Germinal center (tissue), 1 donor: Measurements from ENCODE around the gene CFAP57.
A peak's percentile ranks its signal among the peaks of the same experiment; 100 is the strongest.

ENCODE experiments used
- DNase-seq: peaks from one replicate; pipeline ENCODE4 v3.0.0; 2012; ENCODE audit warnings: mixed read lengths, low spot score

CFAP57 gene

DNA sequence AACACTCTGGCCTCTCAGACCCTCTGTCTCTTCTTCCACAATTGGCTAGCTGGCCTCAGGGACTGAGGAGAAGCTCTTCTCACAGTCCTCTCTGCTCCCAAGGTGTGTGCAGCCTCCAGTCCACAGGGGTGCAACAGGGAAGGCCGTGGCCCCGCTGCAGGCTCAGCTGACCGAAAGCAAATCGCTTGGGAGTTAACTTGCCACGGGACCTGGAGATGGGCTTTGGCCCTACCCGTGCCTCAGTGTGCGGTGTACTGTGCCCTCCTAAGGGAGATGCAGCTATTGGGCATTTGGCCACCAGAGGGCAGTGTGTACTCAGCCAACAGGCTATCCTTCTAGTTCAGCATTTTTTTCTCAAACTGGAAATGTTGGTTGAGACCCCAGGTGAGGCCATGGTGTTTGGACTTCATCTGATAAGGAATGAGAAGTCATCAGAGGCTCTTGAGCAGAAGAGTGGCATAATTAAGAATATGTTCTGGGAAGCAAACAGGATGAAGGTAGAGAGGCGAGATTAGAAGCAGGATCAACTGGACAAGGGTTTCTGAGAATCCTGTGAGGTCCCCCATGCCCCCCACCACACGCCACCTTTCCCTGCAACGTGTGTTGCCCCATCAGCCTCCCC is 55.1 kb downstream of the CFAP57 start:
- peak; percentile 79 for DNase-seq

- DNase-seq, result no peak
These were observed 58.0 kb downstream of the CFAP57 start for GRCh38 chr1:43229826-43230780.

DNA sequence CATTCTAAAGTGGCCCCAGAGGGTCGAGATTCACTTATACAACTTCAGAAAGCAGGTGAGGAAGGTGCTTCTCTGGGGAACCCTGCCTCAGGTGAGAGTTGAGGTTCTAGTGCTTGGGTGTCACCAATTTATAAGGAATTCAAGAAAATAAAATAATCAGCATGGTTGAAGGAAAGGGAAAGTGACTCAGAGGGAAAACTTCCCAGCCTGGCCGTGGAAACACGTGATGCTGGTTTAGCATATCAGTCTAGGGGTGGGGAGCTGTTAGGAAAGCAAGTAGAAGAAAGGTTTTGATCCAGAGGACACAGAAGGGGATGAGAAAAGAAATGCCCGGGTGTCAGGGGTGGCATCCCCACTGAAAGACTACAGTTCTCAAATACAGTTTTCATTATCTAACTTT is 59.9 kb downstream of the CFAP57 start:
- DNase-seq, result no peak

DNA sequence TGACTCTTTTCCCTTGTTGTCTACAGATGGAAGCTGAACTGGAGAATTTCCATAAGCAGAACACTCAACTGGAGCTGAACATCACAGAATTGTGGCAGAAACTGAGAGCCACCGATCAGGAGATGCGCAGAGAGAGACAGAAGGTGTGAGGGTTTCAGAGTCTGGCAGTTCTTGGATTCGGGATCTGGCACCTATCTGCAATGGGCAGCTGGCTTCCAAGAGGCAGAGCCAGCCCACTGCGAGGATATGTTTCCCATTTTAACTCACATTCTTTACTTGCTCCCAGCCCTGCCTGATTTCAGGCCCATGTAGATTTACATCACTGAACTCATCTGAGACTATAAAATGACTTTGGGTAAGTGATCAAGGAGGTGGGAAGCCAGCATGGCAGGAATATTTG is 60.4 kb downstream of the CFAP57 start:
- no peak for DNase-seq

- DNase-seq, result no peak
These were observed 61.5 kb downstream of the CFAP57 start for GRCh38 chr1:43233631-43234030.

DNA sequence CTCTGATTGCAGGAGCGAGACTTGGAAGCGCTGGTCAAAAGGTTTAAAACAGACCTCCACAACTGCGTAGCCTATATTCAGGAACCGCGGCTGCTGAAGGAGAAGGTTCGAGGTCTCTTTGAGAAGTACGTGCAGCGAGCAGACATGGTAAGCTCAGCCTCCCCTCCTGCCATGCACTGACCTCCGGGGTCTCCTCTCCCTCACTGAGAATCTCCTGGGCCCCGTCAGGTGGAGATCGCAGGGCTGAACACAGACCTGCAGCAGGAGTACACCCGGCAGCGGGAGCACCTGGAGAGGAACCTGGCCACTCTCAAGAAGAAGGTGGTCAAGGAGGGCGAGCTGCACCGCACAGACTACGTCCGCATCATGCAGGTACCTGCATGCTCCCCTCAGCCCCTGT is 62.1 kb downstream of the CFAP57 start:
- no peak for DNase-seq

DNA sequence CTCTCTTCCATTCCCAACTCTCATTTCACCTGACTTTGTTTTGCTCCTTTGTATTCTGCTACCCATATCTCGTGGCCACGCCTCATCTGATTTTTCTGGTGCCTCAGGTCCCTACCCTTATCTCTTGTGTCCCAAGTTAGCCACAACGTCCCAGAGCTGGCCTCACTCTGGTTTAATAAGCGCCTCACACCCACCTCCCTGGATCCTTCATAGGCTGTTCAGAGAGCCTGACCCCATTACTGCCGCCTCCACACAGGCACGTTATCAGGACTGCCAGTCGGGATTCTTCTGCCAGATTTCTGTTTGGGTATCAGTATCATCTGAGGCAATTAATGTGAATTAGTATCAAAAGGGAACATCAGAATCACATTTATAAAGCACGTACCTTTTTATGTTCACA is 62.9 kb downstream of the CFAP57 start:
- no peak for DNase-seq

DNA sequence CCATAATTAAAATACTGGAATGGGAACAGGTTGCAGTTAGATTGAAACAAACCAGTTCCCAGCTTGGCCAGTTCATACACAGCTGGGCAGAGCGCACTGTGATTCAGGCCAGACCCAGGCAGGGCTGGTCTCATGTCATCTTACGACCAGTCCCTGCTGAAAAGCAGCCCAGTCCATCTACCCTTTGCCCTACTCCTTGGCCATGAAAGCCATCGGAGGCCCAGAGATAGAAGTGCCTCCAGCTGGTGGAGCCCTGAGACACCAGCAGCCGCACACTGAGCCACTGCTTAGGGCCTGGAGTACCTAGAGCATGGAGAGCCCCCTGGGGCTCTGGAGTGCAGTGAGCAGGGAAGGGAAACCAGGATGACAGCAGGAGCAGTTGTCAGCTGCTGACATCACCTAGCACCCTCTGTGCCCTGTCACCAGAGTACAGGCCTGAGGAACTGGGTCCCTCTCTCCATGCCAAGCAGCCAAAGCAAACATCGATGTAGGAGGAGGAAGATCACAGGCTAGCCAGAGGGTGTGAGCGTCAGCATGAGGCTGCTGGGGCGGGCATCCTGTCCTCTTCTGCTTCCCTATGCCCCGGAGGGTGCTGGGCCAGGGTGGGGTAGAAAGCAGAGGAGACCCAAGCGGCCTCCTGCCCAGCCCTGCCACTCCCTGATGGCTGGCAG is 63.5 kb downstream of the CFAP57 start:
- DNase-seq, result no peak

- DNase-seq, result no peak
These were observed 65.0 kb downstream of the CFAP57 start for GRCh38 chr1:43237121-43237520.

GRCh38 chr1:43238085-43238484 is 66.0 kb downstream of the CFAP57 start:
- peak; percentile 48 for DNase-seq

DNA sequence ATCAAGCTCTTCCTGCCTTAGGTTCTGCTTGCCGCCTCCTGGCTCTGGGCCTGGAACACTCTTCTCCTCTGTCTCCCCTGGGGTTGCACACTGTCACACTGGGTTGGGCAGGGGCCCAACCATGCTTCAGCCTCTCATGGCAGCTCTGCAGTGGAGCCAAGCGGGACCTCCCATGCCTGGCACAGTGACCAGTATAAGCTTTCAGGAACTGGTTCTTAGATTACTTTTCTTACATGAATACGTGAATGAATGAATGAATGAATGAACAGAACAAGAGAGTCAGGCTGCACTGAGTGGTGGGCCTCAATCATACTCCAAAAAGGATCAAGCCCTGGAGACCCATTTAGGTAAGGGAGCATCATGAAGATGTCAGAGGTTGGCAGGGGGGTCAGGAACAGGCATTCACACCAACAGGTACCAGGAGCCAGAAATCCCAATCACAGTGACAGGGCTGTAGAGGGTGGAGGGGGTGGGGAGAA is 66.9 kb downstream of the CFAP57 start:
- DNase-seq, result peak; percentile 46

GRCh38 chr1:43239484-43239883 is 67.4 kb downstream of the CFAP57 start:
- peak; percentile 78 for DNase-seq

- DNase-seq, result no peak
These were observed 69.3 kb downstream of the CFAP57 start for GRCh38 chr1:43241413-43241836.

- no peak for DNase-seq
These were observed 71.2 kb downstream of the CFAP57 start for GRCh38 chr1:43243299-43243698.

DNA sequence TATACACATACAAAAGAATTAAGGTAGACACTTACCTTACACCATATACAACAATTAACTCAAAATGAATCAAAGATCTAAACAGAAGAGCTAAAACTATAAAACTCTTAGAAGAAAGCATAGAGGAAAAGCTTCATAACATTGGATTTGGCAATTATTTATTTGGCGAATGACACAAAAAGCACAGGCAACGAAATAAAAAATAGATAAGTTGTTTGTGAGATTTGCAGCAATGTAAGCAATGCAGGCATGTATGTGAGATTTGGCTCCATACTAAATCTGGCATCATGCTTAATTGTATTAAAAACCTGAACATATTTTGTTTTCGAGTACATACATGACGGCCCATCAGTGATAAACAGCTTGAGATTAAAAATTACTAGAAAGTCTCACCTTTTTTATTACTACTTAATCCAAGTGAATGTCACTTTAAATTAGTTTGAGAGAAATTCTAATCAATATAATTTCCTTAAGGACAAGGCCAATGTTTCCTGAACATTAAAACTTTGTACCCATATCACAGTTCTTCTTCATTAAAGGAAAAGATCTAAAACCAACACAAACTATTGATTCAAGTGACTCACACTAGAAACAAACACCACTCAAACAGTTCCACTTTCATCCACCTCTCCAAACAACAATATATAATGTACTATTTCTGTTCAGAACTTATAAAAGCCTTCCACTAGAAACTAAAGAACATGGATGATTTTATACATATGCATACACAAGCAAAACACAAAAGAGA is 74.5 kb downstream of the CFAP57 start:
- DNase-seq, result no peak

- no peak for DNase-seq
These were observed 75.3 kb downstream of the CFAP57 start for GRCh38 chr1:43247256-43247921.

GRCh38 chr1:43250351-43250761 is 78.2 kb downstream of the CFAP57 start:
- DNase-seq, result no peak

- no peak for DNase-seq
These were observed 78.9 kb downstream of the CFAP57 start for GRCh38 chr1:43251024-43251423.

DNA sequence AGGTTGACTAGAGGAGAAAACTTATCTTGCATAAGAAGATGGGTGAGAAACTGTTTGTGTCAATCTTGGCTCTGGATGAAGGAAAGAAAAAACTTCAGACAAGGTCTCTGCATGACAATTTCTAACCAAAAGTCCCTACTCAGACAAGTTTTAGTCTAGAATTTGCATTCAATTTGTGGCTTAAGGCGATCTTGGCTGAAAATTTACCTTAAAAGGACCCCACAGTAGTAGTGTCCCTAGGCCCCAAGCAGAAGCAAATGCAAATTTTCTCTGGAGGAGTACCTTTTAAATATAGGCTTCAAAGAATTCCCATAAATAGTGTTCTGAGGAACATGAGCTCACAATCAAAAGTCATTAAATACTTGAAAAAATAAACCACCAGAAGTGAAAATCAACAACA is 80.1 kb downstream of the CFAP57 start:
- DNase-seq, result no peak

- no peak for DNase-seq
These were observed 81.0 kb downstream of the CFAP57 start for GRCh38 chr1:43253173-43253572.

- no peak for DNase-seq
These were observed 81.7 kb downstream of the CFAP57 start for GRCh38 chr1:43253876-43254275.
